GM18909 (cell line): Measurements from ENCODE around the gene CACNA1C.
"Not testable (repeated sequence)": the region's sequence is repeated elsewhere in the genome, so short reads cannot be mapped to it uniquely, and the experiment has no call there.

ENCODE experiments used
- ATAC-seq: cut with Tn5 transposase; IDR thresholded peaks from one replicate; pipeline ENCODE4 v1.9.1; 2021; ENCODE audit warnings: mild to moderate bottlenecking; ENCODE audit not compliant: unreplicated experiment, poor library complexity

The CACNA1C gene

DNA sequence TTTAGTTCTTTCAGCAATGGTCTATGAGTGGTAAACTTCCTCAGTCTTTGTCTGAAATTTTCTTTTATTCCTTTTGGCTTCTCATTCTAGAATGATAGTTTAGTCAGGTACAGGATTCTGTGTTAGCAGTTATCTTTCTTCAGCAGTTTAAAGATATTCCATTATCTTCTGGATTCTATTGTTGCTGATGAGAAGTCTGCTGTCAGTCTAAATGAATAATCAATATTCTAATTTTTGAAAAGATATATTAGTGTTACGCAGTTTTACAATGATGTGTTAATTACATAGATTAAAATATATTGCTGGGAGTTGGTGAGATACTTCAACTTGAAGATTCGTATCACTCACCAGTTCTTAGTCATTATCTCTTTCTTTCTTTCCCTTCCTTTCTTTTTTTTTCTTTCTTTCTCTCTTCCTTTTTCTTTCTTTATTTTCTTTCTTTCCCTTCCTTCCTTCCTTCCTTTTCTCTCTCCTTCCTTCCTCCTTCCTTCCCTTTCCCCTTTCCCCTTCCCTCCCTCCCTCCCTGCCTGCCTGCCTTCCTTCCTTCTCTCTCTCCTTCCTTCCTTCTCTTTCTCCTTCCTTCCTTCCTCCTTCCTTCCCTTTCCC, 17.8 kb downstream of the CACNA1C start:
- ATAC-seq, result no peak

DNA sequence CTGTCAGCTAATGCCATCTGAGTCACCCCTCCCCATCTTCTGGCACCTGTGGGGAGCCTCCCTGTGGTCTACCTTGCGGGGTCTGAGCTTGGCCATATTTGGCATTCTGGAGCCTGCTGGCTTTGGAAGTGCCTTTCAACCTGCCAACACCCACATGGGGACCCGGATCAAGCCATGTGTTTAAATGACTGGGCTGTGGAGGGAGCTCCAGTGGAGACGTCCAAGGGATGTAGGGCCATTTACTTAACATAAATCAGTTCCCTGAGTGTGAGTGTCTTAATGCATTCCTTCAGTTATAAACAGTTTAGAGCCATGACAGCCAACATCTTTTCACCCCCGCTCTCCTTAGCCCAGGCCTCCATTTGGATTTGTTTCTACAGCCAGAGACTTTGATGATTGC, 22.0 kb downstream of the CACNA1C start:
- ATAC-seq, result no peak

DNA sequence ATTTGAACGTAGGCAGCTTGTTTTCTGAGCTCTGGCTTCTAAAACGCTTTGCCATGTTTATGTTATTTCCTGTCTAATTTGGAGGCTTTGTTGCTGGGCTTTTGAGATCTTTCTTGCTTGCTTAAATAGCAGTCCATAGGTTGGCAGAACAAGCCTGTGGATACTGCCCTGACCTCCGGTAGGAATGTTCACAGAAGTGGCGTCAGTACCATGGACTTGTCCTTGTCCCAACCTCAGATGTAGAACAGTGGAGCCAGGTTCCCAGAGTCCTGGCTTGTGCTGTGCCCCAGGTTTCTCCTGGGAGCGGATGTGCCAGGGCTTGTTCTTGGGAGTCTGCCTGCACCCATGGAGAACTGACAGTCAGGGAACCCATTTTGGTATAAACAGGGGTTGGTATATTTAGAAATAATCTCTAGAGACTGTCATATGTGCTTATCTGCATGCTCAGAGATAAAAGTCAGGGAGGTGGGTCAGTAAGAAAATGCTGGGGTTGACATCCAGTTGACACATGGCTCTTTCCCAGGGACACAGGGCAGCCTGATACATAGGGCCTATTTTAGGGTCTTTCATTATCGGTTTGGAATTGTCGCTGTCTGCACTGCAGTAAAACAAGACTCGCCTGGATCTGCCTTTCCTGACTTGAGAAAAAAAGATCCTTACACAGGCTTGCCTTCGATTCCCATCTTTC, 22.9 kb downstream of the CACNA1C start:
- no peak for ATAC-seq

DNA sequence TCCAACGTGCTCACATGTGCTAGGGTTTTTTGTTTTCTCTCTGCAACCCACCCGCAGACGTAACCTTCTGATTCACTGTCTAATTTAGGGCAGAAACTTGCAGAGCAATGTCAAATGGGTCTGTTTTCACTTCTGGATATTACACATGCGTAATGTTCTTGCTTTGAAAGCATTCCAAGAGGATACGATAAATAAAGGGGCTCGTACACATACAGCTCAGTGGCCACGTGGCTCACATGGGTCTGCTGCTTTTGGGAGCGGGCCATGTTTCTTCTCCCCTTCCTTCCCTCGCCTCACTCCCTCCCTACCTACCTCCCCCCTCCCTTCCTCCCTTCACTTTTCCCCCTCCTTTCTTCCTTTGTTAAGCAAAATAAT, 23.4 kb downstream of the CACNA1C start:
- ATAC-seq, result no peak

DNA sequence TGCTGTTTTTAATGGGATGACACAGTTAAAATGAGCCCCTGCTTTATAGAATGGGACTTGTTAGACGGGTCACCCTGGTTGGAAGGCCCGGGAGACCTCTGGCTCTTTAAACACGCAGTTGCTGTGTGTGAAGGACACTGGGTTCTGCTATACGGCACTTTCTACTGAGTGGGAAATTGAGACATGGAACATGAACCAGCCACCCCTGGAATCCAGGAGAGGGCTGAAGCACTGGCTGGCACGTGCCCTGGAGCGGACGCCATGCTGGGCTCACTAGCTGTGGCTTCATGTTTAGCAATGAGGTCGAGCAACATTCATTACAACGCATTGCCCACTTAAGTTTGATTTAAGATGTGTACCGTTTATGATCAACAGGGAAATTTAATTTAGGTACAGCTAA, 23.9 kb downstream of the CACNA1C start:
- ATAC-seq, result no peak

DNA sequence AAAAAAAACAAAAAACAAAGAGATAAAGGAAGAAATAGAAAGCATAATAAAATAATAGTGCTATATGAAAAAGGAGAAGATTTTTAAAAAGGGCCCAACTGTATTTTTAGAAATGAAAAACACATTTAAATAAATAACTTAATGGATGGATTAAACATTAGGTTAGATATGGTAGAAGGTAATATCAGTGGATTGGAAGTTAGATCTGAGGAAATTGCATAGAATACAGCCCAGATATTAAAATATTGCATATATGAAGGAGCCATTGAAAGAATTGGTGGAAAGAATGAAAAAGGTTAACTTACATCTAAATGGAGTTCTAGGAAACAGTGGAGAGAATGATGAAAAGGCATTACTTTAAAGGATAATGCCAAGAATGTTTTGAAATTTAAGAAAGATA, 27.8 kb downstream of the CACNA1C start:
- ATAC-seq, result no peak

DNA sequence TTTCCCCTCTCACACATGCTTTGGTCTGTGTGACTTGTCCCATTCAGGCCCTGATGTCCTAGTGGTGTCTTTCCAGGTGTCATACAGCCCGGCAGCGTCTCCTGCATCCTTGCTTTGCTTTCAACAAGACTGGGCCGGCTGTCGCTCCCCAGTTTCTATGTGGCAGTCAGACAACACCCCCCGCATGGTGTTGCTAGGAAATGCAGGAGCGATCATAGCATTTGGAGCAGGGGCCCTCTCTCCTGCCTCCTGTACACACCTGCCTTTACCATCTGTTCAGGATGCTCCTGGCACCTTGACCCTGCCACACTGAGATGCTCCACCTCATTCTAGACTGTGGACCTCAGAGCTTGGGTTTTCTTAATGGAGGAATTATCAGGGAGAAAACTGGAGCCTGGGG, 29.5 kb downstream of the CACNA1C start:
- ATAC-seq, result no peak

DNA sequence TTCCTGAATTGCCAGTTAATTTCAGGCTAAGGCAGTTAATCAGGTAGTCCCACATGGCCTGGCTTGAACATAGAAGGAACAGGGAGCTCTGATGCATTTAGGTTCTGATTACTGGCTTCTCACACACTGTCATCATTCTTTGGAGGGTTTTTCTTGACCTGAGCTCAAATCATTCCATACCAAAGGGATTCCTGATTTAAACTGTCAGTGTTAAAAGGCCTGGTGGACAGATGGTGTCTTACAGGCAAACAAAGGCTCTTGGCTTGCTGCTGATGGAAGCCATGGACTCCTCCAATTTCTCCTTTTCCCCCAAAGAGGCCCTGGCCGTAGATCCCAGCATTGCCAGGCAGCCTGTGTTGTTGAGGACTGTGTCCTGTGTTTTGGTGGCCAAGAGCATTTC, 30.2 kb downstream of the CACNA1C start:
- ATAC-seq, result no peak

DNA sequence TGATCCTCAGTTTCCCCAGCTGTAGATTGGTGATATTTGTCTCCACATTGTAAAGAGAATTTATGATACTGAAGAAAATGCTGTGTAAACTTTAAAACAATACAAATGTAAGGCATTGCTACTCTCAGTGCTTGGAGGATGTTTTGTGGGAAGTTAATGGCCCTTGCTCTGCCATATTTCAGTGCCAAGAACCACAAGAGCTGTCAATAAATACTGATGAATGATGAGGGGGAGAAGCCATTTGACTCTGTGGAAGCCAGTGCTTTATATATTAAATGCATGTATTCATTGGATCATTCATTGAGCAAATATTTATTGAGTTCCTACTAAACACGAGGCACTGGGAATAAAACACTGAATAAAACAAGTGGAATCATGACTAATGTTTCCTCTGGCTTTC, 30.8 kb downstream of the CACNA1C start:
- ATAC-seq, result no peak

DNA sequence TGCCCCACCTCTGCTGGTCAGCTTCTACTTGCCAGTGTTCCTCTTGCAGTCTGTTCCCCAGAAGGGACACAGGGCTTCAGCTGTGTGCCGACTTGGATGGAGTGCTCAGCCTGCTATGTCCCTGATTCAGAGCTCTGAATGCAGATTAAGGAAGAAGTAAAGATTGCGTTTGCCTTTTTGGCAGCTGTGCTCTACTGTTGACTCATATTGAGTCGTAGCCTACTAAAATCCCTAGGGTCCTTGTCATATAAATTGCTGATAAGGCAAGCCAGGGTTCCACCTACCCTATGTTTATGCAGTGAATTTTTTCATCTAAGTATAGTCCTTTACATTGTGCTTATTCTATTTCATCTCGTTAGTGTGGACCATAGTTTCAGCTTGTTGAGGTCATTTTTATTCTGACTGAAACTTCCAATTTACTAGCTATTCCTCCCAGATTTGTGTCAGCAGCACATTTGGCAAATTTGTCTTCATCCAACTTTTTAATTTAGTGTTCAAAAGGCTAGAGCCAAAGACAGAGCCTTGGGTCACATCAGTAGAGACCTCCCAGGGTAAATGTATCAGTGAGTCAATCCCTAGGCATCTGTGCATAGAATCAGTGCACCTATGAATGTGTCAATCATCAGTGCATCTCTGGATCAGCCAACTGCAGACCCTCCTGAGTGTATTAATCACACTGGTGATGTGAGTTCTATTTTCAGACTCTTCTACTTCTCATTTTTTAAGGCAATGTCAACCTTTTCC, 31.9 kb downstream of the CACNA1C start:
- ATAC-seq, result no peak

DNA sequence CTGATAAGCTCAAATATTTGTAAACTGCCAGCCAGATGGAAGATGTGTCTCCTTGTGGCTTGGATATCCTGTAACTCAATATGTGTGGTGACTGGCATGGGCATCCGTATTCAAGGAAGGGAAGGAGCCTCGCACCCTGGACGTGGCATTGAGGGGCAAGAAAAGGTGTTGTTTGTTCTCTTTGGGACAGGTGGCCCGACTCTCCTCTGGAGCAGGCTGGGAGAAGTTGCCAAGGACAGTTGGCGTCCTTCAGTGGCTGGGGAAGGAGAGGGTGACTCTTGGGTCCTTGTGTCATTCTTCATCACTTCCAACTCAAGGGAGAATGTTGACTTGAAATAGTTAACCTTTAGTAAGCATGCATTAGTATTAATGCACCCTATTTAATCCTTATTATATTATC, 39.6 kb downstream of the CACNA1C start:
- no peak for ATAC-seq

DNA sequence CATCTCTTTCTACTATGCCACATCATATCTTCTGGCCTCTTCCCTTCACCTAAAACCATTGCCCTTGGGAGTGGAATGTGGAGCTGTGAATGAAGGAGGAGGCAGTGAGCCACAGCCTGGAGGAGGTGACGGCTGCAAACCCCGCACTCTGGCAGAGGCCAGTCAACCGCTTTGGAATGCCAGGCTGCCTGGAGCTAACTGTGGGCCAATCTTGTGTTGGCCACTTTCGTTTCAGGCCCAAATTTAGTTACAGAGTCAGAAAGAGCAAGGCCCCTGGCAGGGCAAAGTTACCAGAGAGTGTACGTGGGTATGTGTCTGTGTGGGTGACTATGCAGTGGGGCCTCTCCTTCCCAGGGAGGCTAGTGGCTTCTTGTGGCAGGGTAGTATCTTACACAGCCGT, 40.1 kb downstream of the CACNA1C start:
- ATAC-seq, result no peak

DNA sequence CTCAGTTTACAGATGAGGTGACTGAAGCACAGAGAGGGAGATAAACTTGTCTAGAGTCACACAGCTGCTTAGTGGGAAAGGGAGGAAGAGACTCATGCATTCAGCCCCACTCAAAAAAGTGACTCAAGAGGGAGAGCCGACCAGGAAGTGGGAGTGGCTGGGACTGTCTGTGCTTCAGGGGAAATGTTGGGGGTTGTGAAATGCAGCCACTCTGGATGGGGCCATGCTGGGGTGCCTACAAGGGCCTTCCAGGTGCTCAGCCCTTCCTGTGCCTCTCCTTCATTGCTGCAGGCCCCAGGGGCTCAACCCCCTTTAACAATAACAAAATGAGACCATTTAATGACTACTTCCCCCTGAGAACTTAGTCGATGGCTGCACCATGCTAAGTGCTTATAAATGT, 41.8 kb downstream of the CACNA1C start:
- ATAC-seq, result no peak

DNA sequence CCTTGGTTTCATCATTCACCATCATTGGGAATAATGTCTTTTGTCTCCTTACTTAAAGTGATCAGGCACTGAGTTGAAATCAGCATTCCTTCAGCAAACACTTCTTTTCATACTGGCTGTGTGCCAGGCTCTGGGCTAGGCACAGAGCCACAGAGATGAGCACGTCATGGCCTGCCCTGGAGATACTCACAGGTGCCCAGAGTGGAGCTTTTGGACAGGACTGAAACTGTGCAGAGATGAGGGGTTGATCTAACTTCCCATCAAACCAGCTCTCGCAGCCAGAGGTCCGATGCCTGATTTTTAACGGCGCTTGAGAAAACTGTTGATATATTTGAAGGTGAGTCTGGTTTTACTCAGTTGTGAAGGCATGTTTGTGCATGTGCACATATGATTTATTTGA, 43.1 kb downstream of the CACNA1C start:
- ATAC-seq, result no peak

DNA sequence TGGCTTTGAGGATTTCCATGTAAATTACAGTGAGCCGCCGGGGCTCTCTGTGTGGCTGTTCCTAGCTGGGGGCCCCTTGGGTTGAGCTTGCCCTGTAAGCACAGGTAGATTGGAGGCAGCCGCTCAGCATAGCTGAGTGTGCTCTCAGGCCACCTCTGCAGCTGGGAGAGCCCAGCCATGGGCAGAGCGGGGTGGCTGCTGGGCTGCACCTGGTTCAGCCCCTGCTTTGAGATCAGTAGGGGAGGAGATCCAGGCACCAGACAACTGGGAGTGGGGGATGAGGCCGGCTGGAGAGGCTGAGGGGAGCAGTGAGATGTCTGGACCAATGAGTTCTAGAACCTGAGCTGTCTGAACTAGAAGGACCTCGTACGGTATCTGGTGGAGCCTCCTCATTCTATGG, 44.8 kb downstream of the CACNA1C start:
- no peak for ATAC-seq

DNA sequence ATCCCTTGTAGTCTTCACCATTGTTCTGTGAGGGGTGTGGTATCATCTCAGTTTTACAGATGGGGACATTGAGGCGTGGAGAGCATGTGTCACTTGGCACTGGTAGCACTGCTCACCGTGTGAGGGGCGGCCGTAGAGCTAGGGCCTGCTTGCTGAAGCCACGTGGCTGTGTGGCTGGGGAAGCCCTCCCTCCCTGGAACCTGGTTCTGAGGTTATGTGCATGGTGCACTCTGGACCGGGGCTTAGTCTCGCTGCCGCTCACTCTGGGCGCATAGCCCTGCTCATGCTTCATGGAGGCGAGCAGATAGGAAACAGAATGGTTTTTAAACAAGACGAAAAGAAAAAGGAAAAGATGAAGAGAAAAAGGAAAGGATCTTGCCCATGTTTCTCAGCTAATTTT, 46.1 kb downstream of the CACNA1C start:
- no peak for ATAC-seq

DNA sequence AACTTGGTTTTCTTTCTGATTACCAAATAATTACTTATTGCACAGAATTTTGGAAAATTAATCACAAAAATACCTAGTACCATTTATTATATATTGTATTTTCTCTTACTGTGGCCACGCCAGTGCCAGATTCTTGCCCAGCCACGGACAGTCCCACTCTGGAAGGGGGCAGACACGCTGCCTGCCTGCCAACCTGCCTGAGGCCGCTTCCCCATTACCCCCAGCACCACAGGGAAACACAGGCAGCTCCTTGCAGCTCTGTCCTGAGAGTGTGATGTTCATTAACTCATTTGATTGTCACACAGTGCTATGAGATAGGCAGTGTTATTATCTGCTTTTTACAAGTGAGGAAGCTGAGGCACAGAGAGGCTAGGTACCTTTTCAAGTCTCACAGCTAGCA, 46.8 kb downstream of the CACNA1C start:
- ATAC-seq, result no peak

DNA sequence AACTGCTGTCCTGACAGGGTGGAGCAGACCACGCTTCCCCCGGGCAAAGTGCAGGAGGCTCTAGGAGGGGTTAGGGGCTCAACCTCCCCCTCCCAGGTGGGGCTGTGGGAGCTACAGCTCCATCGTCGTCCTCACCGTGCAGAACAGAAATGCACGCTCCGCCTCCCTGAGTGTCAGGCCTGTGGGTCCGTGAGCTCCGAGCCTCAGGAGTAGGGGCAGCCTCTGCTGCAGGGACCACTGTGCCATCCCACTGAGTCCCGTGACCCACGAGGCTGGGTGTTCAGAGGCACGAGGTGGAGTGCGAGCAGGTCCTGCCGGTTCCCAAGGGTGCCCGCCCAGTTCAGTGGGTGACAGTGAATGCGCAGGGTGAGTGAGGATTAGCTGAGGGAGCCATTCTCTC, 48.6 kb downstream of the CACNA1C start:
- ATAC-seq, result no peak

DNA sequence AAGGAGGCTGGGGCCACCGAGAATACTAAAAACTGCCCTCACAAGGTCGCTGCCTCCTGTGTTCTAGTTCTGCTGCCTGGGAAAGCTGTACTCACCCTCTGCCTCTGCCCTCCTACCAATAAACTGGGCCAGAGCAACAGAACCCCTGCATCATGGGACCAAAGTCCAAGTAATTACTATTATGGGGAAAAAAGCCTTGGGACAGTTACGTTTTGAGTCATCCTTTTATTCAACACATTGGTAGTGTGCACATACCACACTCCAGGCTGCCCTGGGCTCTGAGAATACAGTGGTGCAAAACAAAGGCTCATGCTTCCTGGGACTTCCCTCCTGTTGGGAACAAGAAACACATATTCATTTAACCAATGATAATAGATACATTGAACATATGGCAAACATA, 49.0 kb downstream of the CACNA1C start:
- no peak for ATAC-seq

DNA sequence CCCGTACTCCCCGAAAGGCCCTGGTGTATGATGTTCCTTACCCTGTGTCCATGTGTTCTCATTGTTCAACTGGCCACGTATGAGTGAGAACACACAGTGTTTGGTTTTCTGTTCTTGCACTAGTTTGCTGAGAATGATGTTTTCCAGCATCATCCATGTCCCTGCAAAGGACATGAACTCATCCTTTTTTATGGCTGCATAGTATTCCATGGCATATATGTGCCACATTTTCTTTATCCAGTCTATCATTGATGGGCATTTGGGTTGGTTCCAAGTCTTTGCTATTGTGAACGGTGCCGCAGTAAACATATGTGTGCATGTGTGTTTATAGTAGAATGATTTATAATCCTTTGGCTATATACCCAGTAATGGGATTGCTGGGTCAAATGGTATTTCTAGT, 49.9 kb downstream of the CACNA1C start:
- not testable (repeated sequence) for ATAC-seq

DNA sequence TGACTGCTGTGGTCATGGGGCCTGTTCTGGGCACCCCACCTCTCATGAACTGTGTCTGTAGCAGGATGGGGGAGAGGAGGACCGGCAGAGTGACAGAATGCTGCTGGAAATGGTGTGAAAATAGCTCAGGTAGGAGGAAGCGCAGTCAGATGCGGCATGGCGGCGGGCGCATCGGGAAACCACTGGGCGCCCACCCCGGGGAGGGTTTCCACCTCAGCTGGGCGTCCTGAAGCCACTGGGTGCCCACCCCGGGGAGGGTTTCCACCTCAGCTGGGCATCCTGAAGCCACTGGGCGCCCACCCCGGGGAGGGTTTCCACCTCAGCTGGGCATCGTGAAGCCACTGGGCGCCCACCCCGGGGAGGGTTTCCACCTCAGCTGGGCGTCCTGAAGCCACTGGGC, 52.6 kb downstream of the CACNA1C start:
- not testable (repeated sequence) for ATAC-seq

DNA sequence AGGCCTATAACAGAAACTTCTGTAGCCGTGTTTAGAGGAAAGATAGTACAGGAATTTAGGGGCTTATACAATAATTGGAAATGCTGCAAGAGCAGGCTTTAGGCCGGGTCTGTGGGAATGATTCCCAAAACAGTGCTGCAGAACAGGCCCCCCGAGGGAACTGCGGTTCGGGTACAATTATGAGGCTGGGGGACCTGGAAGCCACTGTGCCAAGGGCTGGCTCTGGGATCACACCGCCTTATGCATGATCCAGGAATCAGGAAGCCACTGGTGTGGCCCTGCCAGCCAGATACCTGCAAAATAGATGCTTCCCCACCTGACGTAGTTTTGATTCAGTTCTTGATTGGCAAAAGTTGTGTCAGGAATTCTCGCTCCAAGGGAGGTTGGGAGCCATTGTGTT, 55.4 kb downstream of the CACNA1C start:
- ATAC-seq, result no peak
